Activated naive CD8-positive, alpha-beta T cell (primary cell): Measurements from ENCODE around the gene SLC16A10.
"Not testable (repeated sequence)": the region's sequence is repeated elsewhere in the genome, so short reads cannot be mapped to it uniquely, and the experiment has no call there.

ENCODE experiments used
- H3K27ac Mint-ChIP-seq: one replicate; pipeline ENCODE4 v1.8.0; 2021; ENCODE audit warnings: mixed read lengths
- H3K27me3 Mint-ChIP-seq: one replicate; pipeline ENCODE4 v1.8.0; 2021; ENCODE audit warnings: mixed read lengths
- H3K36me3 Mint-ChIP-seq: one replicate; pipeline ENCODE4 v1.8.0; 2021; ENCODE audit warnings: mixed read lengths
- H3K4me1 Mint-ChIP-seq: one replicate; pipeline ENCODE4 v1.8.0; 2021; ENCODE audit warnings: low read depth, mixed read lengths
- H3K4me3 Mint-ChIP-seq: one replicate; pipeline ENCODE4 v1.8.0; 2021; ENCODE audit warnings: mild to moderate bottlenecking, mixed read lengths
- H3K9me3 Mint-ChIP-seq: one replicate; pipeline ENCODE4 v1.8.0; 2021; ENCODE audit warnings: low read depth, mixed read lengths

Gene SLC16A10

DNA sequence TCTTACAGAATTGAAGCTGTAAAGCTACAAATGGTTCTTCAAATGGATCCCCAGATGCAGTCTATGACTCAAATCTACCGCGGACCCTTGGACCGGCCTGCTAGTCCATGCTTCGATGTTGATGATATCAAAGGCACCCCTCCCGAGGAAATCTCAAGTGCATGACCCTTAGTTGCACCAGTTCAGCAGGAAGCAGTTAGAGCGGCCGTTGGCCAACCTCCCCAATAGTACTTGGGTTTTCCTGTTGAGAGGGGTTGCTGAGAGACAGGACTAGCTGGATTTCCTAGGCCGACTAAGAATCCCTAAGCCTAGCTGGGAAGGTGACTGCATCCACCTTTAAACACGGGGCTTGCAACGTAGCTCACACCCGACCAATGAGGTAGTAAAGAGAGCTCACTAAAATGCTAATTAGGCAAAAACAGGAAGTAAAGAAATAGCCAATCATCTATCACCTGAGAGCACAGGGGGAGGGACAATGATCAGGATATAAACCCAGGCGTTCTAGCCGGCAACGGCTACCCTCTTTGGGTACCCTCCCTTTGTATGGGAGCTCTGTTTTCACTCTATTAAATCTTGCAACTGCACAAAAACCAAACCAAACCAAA lies 50.3 kb downstream of the SLC16A10 start:
- peaks cover 23% of the 10 kb centered on the region for H3K36me3 Mint-ChIP-seq
- not testable (repeated sequence) for H3K4me3 Mint-ChIP-seq

DNA sequence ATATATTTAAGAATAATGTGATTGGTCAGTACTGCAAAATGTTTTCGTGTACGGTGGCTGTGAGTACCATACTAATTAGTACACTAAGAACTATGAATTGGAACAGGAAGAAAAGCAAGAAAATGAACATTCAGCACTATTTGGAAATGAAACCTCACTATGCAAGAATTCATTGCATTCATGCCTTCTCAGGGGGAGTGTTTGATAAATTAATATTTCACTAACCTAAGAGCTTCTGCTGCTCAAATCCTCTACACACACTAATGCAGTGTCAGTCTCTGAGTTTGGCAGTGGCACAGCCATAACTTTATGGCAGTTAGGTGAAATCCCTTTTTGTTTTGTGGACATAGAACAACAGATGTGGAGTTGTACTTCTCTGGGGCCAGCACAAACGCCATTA lies 60.1 kb downstream of the SLC16A10 start:
- Mint-ChIP-seq H3K27ac (no peak overlapping the region), H3K36me3 (peaks cover 10% of the 10 kb centered on the region), H3K4me1 (peaks cover 3% of the 10 kb centered on the region), H3K27me3 (no peaks in the 10 kb centered on the region), H3K9me3 (no peaks in the 10 kb centered on the region), H3K4me3 (no peak overlapping the region)

More for the DNA sequence above, 50.3 kb downstream of the SLC16A10 start:
- not testable (repeated sequence) for H3K4me1 Mint-ChIP-seq, H3K9me3 Mint-ChIP-seq, H3K27ac Mint-ChIP-seq, H3K27me3 Mint-ChIP-seq

DNA sequence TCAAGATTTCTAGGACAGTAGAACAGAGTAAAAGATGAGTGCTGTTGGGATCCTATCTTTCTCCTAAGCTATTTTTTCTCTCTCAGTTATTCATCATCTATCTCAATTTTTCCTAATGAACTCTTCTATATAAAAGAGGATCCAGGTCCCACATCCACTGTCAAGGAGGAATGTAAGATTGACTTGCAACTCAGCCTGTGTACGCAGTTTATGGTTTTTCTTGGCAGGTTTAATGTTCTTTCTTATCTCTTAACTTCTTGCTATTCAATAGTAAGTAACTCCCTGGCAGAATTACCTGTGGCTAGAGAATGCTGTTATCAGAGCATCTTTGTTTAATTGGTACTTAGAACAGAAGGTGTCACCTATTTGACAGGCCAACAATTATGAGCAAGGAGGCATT lies 60.8 kb downstream of the SLC16A10 start:
- Mint-ChIP-seq H3K4me1 (peaks cover 5% of the 10 kb centered on the region), H3K36me3 (peaks cover 10% of the 10 kb centered on the region), H3K27me3 (no peaks in the 10 kb centered on the region), H3K9me3 (no peaks in the 10 kb centered on the region), H3K4me3 (no peak overlapping the region), H3K27ac (no peak overlapping the region)

DNA sequence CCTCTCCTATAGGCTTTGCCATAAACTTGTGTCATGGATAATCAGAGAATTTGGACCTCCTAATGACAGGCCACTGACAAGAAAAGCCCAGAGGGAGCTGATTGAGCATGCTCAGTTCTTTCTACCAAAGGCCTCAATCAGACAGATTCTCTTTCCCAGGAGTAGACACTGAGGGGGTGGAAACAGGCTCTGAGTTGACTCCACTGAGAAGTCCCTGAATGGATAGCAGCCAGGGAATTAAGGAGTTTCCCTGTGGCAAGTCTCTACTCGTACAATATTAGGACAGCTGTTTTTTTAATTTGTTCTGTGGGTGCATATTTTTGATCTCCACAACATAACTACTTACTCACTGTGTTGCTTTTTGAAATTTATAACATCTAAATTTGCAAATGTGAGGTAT lies 63.3 kb downstream of the SLC16A10 start:
- peaks cover 22% of the 10 kb centered on the region for H3K4me1 Mint-ChIP-seq
- no peaks in the 10 kb centered on the region for H3K27me3 Mint-ChIP-seq

DNA sequence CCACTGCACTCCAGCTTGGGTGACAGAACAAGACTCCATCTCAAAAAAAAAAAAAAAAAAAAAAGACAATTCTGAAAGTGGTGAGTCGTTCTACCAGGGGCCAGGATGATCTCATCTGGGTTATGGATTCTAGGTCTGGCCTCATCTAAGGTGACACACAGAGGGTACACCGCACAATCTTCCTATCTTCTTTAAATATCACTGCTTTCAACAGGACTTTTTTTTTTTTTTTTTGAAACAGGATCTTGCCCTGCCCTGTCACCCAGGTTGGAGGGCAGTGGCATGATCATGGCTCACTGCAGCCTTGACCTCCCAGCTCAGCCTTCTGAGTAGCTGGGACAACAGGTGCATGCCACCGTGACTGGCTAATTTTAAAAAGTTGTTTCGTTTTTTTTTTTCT lies 67.7 kb downstream of the SLC16A10 start:
- H3K4me3 Mint-ChIP-seq, result no peak overlapping the region
- no peak overlapping the region for H3K27ac Mint-ChIP-seq
- H3K36me3 Mint-ChIP-seq, result peaks cover 9% of the 10 kb centered on the region
- no peaks in the 10 kb centered on the region for H3K27me3 Mint-ChIP-seq
- no peaks in the 10 kb centered on the region for H3K9me3 Mint-ChIP-seq
- peaks cover 56% of the 10 kb centered on the region for H3K4me1 Mint-ChIP-seq

More for the DNA sequence above, 63.3 kb downstream of the SLC16A10 start:
- peaks cover 9% of the 10 kb centered on the region for H3K36me3 Mint-ChIP-seq
- no peaks in the 10 kb centered on the region for H3K9me3 Mint-ChIP-seq
- H3K27ac Mint-ChIP-seq, result no peak overlapping the region
- H3K4me3 Mint-ChIP-seq, result no peak overlapping the region

DNA sequence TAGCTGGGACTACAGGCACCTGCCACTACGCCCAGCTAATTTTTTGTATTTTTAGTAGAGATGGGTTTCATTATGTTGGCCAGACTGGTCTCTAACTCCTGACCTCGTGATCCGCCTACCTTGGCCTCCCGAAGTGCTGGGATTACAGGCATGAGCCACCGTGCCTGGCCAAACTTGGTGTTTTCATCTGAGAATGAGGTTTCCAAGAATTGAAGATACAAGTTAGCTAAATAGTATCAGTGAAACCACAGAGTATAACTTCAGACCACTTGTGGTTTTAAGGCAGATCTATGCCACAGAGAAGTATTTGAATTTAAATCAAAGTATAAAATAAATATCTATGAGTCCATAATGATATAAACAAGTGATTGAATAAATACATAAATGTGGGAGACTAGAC lies 70.1 kb downstream of the SLC16A10 start:
- peak overlapping the region; percentile 16 for H3K27ac Mint-ChIP-seq
- peaks cover 8% of the 10 kb centered on the region for H3K36me3 Mint-ChIP-seq
- peaks cover 62% of the 10 kb centered on the region for H3K4me1 Mint-ChIP-seq
- peak overlapping the region; percentile 27 for H3K4me3 Mint-ChIP-seq
- H3K27me3 Mint-ChIP-seq, result no peaks in the 10 kb centered on the region
- no peaks in the 10 kb centered on the region for H3K9me3 Mint-ChIP-seq

DNA sequence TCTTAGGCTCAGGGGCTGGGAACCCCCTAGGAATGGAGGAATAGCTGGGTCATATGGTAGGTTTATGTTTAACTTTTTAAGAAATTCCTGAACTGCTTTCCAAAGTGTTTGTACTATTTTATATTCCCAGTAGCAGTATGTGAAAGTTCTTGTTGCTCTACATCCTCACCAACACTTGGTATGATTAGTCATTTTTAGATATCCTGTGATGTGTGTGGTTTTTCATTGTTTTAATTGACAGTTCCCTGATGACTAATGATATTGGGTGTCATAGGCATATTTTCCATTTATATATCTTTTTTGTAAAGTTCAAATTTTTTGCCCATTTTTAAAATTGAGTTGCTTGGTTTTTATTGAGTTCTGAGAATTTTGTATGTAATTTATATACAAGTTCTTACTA lies 72.3 kb downstream of the SLC16A10 start:
- H3K4me1 Mint-ChIP-seq, result peaks cover 51% of the 10 kb centered on the region
- H3K9me3 Mint-ChIP-seq, result peaks cover 6% of the 10 kb centered on the region
- peak overlapping the region; percentile 7 for H3K4me3 Mint-ChIP-seq
- no peaks in the 10 kb centered on the region for H3K27me3 Mint-ChIP-seq
- H3K27ac Mint-ChIP-seq, result peak overlapping the region; percentile 77
- H3K36me3 Mint-ChIP-seq, result peaks cover 13% of the 10 kb centered on the region

DNA sequence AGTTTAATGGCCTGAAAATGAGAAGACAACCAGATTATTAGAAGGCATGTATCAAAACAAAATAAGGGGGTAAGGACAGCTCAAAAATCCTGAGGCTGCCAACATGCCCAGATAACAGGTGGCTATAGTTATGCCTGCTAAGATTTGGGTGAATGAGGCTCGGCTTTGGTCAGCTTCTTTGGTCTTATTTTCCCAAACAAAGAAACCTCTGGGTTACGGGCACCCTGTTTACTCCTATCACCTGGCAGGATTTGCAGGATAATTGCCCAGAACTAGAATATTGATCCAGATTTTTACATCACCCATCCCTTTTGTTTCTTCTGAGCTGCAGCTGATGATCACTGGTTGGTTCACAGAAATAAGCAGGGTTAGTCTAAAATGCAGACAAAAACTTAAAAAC lies 74.3 kb downstream of the SLC16A10 start:
- Mint-ChIP-seq H3K4me1 (peaks cover 32% of the 10 kb centered on the region), H3K27ac (peak overlapping the region; percentile 16), H3K27me3 (no peaks in the 10 kb centered on the region), H3K36me3 (peaks cover 18% of the 10 kb centered on the region), H3K9me3 (peaks cover 6% of the 10 kb centered on the region), H3K4me3 (no peak overlapping the region)

DNA sequence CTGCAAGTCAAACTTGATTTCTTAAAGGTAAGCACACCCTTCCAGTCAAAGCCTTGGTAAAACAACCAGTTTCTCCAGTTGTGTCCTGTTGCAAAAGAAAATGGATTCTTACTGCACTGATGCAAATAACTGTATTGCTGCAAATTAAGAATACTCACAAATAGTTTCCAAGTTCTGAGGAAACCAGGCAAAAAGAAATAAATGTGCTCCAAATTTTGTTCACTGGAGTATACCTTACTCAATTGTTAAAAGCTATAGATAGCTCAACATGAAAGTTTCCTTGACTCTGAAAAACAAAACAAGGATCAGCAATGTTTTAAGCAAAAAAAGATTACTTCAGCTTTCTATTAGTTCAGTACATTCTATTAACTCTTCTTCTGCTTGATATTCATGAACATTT lies 75.2 kb downstream of the SLC16A10 start:
- Mint-ChIP-seq H3K9me3 (peaks cover 6% of the 10 kb centered on the region), H3K36me3 (peaks cover 18% of the 10 kb centered on the region), H3K4me3 (no peak overlapping the region), H3K27me3 (no peaks in the 10 kb centered on the region), H3K27ac (no peak overlapping the region), H3K4me1 (peaks cover 25% of the 10 kb centered on the region)

DNA sequence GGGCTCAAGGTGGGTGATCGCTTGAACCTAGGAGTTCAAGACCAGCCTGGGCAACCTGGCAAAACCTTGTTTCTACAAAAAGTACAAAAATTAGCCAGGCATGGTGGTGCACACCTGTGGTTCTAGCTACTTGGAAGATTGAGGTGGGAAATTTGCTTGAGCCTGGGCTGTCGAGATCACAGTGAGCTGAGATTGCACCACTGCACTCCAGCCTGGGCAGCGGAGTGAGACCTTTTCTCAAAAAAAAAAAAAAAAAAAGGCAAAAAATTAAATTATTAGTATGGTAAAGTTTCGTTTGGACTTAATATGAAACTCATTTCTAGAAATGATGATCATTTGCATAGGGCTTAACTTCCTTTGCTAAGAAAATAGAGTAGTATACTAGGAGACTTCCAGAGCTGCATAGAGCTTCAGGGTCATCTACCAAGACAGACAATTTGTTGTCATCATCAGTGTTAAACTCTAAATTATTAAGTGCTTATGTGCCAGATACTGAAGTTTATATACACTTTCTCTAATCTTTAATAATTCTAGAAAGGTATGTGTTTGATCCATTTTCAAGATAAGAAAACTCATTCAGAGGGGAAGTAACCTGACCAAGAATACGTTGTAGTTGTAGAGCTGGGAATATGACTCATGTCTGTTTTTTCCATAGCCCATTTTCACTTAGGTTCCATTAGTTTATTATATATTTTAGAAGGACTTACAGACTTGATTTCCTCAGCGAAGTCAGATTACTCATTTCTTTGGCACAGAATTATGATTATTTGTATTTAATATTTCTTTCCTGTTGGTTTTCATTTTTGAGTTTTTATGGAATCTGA lies 84.5 kb downstream of the SLC16A10 start:
- Mint-ChIP-seq H3K4me3 (no peak overlapping the region), H3K9me3 (no peaks in the 10 kb centered on the region), H3K27me3 (no peaks in the 10 kb centered on the region), H3K27ac (no peak overlapping the region), H3K4me1 (peaks cover 28% of the 10 kb centered on the region), H3K36me3 (no peaks in the 10 kb centered on the region)

DNA sequence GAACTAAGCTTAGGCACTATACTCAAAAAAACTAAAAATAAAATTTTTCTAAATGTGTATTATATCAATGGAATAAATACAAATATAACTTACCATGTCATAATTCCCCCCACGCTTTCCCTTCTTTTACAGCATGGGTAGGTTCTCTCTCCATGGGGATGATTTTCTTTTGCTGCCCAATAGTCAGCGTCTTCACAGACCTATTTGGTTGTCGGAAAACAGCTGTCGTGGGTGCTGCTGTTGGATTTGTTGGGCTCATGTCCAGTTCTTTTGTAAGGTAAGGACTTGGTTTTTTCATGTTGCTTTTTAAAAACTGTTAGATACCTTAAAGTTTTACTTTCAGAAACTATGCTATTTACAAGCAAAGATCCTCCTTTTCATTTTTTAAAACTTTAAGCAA lies 85.3 kb downstream of the SLC16A10 start:
- H3K36me3 Mint-ChIP-seq, result peaks cover 2% of the 10 kb centered on the region
- H3K27ac Mint-ChIP-seq, result no peak overlapping the region
- peaks cover 28% of the 10 kb centered on the region for H3K4me1 Mint-ChIP-seq
- H3K27me3 Mint-ChIP-seq, result no peaks in the 10 kb centered on the region
- no peaks in the 10 kb centered on the region for H3K9me3 Mint-ChIP-seq
- H3K4me3 Mint-ChIP-seq, result no peak overlapping the region

DNA sequence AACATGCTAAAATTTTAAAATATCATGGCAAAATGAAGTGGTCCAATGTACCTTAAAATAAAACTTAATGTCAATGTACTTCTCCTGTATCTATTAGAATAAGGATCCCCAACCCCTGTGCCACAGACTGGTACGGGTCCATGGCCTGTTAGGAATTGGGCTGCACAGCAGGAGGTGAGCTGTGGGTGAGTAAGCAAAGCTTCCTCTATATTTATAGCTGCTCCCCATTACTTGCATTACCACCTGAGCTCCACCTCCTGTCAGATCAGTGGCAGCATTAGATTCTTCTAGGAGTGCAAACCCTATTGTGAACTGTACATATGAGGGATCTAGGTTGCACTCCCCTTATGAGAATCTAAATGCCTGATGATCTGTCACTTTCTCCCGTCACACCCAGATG lies 86.0 kb downstream of the SLC16A10 start:
- no peaks in the 10 kb centered on the region for H3K9me3 Mint-ChIP-seq
- peaks cover 28% of the 10 kb centered on the region for H3K4me1 Mint-ChIP-seq
- no peaks in the 10 kb centered on the region for H3K27me3 Mint-ChIP-seq
- no peak overlapping the region for H3K4me3 Mint-ChIP-seq
- peak overlapping the region; percentile 51 for H3K27ac Mint-ChIP-seq
- peaks cover 2% of the 10 kb centered on the region for H3K36me3 Mint-ChIP-seq

DNA sequence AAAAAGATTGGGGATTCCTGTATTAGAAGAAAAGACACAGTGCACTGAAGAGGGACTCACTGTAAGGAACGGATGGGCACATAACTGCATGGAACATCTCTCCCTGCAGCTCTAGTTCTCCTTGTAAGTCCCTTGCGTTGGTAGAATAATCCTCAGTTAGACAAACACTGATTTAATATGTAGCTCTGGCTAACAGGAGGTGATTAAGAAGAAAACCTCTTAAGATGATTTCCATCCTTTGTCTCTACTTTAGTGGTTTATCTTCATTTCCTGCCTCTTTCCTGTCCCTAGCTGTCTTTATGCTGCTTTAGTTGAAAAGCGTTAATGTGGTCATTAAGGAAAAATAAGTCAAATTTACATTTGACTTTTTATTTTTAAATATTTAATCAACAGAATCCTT lies 86.6 kb downstream of the SLC16A10 start:
- no peaks in the 10 kb centered on the region for H3K27me3 Mint-ChIP-seq
- peaks cover 2% of the 10 kb centered on the region for H3K36me3 Mint-ChIP-seq
- H3K4me1 Mint-ChIP-seq, result peaks cover 28% of the 10 kb centered on the region
- no peak overlapping the region for H3K4me3 Mint-ChIP-seq
- H3K27ac Mint-ChIP-seq, result no peak overlapping the region
- no peaks in the 10 kb centered on the region for H3K9me3 Mint-ChIP-seq

DNA sequence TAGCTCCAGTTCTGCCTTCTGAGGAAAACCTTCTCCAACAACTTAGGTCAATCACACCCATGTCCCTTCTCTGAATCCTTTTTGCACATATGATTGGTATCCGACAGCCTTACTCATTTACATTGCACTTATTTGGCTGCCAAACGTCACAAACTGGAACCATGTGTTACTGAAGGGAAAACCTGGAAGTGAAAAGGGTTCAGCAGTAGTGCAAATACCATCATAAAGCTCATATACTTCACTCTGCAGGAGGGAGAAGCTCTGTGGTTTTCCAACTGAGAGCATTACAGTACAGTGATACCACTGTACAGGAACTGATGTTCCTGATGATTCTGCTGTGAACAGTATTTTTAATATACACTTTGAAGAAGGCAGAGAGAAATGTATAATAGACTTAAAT lies 87.8 kb downstream of the SLC16A10 start:
- Mint-ChIP-seq H3K4me3 (no peak overlapping the region), H3K27me3 (no peaks in the 10 kb centered on the region), H3K4me1 (peaks cover 28% of the 10 kb centered on the region), H3K27ac (no peak overlapping the region), H3K9me3 (no peaks in the 10 kb centered on the region), H3K36me3 (peaks cover 10% of the 10 kb centered on the region)

DNA sequence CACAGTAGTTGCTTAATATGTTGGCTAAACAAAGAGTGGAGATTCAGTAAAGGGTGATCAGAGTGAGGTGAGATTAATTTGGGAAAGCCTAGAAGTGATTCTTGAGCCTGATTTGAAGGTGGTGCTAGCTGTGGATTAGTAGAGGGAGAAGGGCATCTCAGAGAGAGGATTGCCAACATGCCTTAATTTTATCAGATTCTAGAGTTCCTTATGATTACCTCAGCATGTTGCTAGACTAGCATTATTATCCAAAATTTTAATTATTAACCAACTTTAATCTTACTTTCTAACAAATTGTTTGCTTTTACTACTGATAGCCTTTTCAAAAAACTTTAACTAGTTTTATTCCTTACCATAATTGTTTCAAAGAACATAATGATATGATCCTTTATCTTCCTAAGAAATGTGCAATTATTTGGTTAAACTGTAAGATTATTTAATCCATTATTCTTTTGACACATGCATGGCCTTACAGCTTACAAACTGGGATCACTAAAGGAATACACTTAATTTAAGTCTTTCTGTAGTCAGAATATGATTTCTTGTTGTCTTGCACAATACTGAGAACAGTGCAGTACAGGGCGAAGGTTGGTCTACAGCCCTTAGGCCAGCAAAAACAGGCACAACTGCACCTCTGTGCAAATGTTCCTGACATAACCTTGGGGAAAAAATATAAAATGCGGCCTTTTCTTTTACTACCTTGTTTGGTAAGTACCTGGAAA lies 88.9 kb downstream of the SLC16A10 start:
- Mint-ChIP-seq H3K9me3 (no peaks in the 10 kb centered on the region), H3K4me1 (peaks cover 28% of the 10 kb centered on the region), H3K27me3 (no peaks in the 10 kb centered on the region), H3K27ac (no peak overlapping the region), H3K4me3 (no peak overlapping the region), H3K36me3 (peaks cover 10% of the 10 kb centered on the region)
